Ectodermal cell (in vitro differentiated cells): ENCODE measurements around the gene DAZAP2.
"Not testable (repeated sequence)": the region's sequence is repeated elsewhere in the genome, so short reads cannot be mapped to it uniquely, and the experiment has no call there.

ENCODE experiments used
- H3K27ac ChIP-seq: 2 replicates; pipeline ENCODE4 v1.7.0; 2013; ENCODE audit warnings: mild to moderate bottlenecking, low read depth, low read length; ENCODE audit not compliant: insufficient read depth, poor library complexity, severe bottlenecking
- H3K27me3 ChIP-seq: 2 replicates; pipeline ENCODE4 v1.7.0; 2013; ENCODE audit warnings: mild to moderate bottlenecking, low read length; ENCODE audit not compliant: insufficient read depth, control insufficient read depth, poor library complexity, severe bottlenecking
- H3K36me3 ChIP-seq: one replicate; pipeline ENCODE4 v1.7.0; 2013; ENCODE audit warnings: low read length; ENCODE audit not compliant: control insufficient read depth, insufficient read depth
- H3K4me1 ChIP-seq: one replicate; pipeline ENCODE4 v1.7.0; 2013; ENCODE audit warnings: low read length; ENCODE audit not compliant: control insufficient read depth, insufficient read depth
- H3K4me3 ChIP-seq: 2 replicates; pipeline ENCODE4 v1.7.0; 2013; ENCODE audit warnings: low read depth, low read length, control low read depth; ENCODE audit not compliant: insufficient read depth
- H3K9me3 ChIP-seq: 2 replicates; pipeline ENCODE4 v1.7.0; 2013; ENCODE audit warnings: mild to moderate bottlenecking, low read length, moderate library complexity; ENCODE audit not compliant: control insufficient read depth
- WGBS, 2 experiments: methylation state at CpG; one replicate each; pipeline ENCODE4 v1.1.7; 2013; ENCODE audit warnings: missing lambda C conversion rate in 2 of 2; 5-methylcytosine and 5-hydroxymethylcytosine counted together

The DAZAP2 gene

DNA sequence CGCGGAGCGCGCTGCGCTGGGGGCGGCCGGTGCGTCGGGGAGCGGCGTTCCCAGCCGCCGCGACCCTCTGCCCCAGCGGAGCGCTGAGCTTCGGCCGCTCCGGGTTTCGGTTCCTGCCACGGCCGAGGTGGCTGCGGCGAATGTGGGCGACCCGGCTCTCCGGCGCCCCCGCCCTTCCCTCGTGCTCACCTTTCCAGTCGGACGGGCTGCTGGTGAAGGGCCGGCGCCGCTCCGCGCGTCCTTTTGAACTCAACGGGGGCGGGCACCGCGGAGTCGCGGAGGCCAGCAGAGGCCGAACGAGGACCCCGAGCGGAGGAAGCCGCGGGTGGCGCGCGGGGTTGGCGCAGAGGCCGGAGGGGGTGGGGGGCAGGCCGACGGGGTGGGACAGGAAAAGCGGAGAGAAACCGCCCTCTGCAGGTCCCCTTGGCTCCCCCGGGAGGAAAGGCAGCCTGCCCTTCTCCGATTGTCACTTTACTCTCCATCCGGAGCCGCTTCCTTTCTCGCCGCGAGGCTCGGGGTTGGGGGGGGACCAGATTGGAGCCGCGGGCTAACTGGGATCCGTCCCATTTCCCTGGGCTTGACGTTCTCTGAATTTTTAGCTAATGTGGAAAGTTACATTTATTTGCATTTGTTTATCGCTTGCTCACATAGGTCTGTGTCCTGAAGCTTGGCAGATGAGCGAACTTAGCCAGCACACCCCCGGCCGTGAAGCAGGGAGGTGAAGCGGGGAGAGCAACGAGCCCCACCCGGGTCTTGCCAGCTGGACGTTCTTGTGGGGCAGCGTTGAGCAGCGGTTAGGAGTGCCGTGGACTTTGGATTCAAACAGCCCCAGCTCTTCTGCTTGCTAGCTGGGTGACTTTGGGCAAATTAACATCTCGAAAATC, 31.7 kb downstream of the DAZAP2 start, which contains the start of gene SMAGP:
SMAGP (minus strand) TSS at position 349 of the 884 bp plus-strand sequence. CDS start 1,137 bp downstream, outside the sequence.
- Histone ChIP-seq H3K27me3 (peaks cover 30% of the 10 kb centered on the region), H3K9me3 (no peaks in the 10 kb centered on the region), H3K4me3 (peak within 1 kb of the TSS; percentile 53), H3K36me3 (no peaks in the 10 kb centered on the region), H3K4me1 (no peaks in the 10 kb centered on the region), H3K27ac (no peak within 1 kb of the TSS)
- 1% methylated on average over 83 of the region's 83 CpGs for WGBS, 2 experiments

DNA sequence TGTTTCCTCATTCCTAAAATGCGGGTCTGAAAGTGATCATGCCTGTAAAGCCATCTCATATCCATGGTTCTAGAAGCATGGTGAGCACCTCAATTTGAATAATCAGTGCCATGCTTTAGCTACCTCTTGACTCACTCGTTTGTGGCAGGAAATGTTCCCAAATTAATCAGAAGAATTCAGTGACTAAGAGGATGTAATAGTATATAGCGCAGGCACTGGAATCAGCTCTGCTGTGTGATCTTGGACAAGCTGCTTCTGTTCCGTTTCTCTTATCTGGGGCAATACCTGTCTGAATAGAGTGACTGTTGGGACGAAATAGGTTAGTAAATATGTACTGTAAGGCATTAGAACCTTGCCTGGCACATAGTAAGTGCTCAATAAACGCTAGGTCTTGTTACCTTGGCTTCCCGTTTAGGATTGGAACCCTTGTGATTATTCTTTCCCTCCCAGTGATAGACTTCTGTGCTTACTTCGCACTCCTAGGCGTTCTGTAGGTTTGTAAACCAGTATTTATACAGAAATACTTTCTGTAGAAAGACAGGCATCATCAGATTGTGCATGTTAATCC, 32.4 kb downstream of the DAZAP2 start:
- H3K4me1 ChIP-seq = no peaks in the 10 kb centered on the region
- H3K9me3 ChIP-seq = no peaks in the 10 kb centered on the region
- H3K4me3 ChIP-seq = peak overlapping the region; percentile 53
- H3K27ac ChIP-seq = no peak overlapping the region
- no peaks in the 10 kb centered on the region for H3K36me3 ChIP-seq
- 74 to 75% methylated on average over 9 of the region's 9 CpGs for WGBS, 2 experiments
- peaks cover 30% of the 10 kb centered on the region for H3K27me3 ChIP-seq

DNA sequence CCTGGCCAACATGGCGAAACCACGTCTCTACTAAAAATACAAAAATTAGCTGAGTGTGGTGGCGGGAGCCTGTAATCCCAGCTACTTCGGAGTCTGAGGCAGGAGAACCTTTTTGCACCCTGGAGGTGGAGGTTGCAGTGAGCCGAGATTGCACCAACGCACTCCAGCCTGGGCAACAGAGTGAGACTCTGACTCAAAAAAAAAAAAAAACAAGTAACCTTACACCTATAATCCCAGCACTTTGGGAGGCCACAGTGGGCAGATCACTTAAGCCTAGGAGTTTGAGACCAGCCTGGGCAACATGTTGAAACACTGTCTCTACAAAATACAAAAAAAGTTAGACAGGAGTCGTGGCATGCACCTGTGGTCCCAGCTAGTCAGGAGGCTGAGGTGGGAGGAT, 34.2 kb downstream of the DAZAP2 start:
- not testable (repeated sequence) for H3K4me1 ChIP-seq, H3K9me3 ChIP-seq, H3K36me3 ChIP-seq, H3K4me3 ChIP-seq, H3K27ac ChIP-seq
- 89 to 97% methylated on average over 7 of the region's 7 CpGs for WGBS, 2 experiments
- H3K27me3 ChIP-seq = peaks cover 30% of the 10 kb centered on the region

DNA sequence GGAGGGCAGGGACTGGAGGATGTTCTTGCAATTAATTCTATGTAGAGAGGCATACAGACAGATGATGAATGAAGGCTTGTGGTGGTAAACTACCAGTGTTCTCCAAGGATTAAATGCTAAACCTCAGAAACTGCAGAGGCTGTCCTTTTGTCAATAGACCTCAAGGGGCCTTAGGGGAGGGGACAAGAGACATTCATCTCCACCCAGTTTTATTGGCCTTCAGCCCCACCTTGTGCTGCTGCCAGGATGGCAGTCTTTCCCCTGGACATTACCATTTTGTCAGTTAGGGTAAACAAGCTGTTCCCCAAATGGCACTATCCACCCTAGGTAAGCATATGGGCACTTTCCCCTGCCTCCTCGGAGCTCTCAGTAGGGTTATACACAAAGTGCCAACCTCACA, 36.5 kb downstream of the DAZAP2 start:
- H3K4me1 ChIP-seq = no peaks in the 10 kb centered on the region
- H3K4me3 ChIP-seq = no peak overlapping the region
- no peak overlapping the region for H3K27ac ChIP-seq
- H3K27me3 ChIP-seq = peaks cover 22% of the 10 kb centered on the region
- H3K9me3 ChIP-seq = no peaks in the 10 kb centered on the region
- WGBS, 2 experiments = 86 to 100% methylated on average over 1 of the region's 1 CpG
- no peaks in the 10 kb centered on the region for H3K36me3 ChIP-seq

DNA sequence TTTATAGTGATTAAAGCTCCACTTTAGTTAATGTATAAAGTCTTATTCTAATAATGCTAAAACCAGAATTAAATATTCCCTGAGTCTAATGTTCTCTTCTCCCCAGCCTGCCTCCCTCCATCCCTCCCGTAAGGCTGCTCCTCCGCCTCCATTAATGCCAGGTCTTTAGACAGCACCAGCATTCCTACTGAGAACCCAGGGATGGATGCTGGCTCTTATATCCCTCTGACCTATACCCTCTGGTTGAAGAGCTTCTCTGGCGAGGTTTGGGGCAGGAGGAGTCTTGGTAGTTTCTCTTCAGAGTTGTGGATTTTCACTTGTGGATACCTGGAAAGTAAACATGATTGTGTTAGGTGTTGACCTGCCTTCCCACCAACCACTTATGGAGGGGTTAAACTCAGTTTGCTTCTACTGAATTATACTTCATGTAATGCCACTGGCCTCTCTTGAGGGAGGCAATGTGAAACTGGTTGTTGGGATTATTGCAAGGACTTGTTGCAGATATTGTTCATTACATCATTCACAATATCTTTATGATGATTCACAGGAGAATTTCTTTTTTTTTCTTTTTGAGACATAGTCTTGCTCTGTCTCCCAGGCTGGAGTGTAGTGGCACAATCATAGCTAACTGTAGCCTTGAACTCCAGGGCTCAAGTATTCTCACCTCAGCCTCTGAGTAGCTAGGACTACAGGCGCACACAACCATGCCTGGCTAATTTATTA, 42.7 kb downstream of the DAZAP2 start:
- 86 to 90% methylated on average over 4 of the region's 4 CpGs for WGBS, 2 experiments
- Histone ChIP-seq H3K27ac (no peak overlapping the region), H3K9me3 (no peaks in the 10 kb centered on the region), H3K27me3 (no peaks in the 10 kb centered on the region), H3K4me1 (no peaks in the 10 kb centered on the region), H3K36me3 (no peaks in the 10 kb centered on the region), H3K4me3 (no peak overlapping the region)

DNA sequence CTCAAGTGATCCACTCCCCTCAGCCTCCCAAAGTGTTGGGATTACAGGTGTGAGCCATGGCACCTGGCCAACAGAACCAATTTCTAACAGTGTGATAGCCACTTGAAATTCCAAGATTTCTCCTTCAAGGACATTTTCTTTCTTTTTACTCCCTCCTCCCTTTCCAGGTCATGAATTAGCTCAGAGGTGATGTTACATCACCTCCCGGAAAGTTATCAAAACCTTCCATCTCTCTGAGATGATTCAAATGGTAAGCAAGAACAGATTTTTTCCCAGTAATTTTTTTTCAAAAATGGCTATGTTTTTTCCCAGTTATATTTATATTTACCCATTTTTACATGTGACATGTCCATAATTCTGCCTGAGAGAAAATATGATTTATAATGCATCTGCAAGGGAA, 47.2 kb downstream of the DAZAP2 start:
- no peak overlapping the region for H3K27ac ChIP-seq
- WGBS, 2 experiments = 88 to 94% methylated on average over 1 of the region's 1 CpG
- no peak overlapping the region for H3K4me3 ChIP-seq
- no peaks in the 10 kb centered on the region for H3K36me3 ChIP-seq
- no peaks in the 10 kb centered on the region for H3K27me3 ChIP-seq
- no peaks in the 10 kb centered on the region for H3K9me3 ChIP-seq
- H3K4me1 ChIP-seq = no peaks in the 10 kb centered on the region

DNA sequence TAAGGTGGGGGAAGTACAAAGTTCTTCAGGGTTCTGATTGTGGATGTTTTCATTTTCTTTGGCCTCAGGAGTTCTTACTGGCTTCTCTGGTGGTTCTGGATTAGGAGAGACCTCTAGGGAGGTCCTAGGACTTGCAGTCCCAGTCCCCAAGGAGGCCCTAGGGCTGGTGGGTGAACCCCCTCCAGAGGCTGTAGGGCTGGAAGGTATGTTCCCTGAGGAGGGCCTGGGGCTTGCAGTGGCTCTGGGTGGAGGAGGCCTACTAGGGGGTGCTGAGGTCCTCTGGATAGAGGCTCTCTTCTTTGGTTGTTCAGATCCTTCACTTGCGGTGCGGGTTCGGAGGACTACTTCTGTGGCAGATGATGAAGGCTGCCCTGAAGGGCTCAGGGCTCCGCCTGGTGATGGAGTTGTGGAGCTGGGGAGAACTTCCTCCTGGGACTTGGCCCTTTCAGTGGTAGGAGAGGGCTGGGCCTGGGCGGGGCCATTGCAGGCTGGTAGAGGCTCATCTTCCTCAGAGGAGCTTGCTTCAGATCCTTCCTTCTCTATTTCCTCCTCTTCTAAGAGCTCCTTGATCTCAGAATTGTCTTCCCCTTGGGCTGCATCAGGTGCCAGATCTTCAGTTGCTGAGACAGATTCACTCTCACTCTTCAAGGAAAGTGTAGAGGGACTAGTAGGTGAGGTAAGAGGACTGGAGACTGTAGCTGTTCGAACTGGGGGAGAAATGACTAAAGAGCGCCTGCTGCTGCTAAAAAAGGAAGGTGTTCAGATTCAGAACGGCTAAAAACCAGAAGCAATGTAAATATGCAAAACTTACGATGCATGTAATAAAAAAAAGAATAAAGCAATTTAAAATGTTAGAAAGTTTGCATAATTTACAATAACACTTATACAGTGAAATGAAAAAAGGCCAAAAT, 53.2 kb downstream of the DAZAP2 start:
- WGBS, 2 experiments = 92 to 95% methylated on average over 8 of the region's 9 CpGs
- not testable (repeated sequence) for H3K4me3 ChIP-seq, H3K36me3 ChIP-seq, H3K9me3 ChIP-seq, H3K27me3 ChIP-seq, H3K4me1 ChIP-seq, H3K27ac ChIP-seq
